ENCODE measurements around the gene SEPTIN5.

SEPTIN5 gene

GRCh38 chr22:19707347-19708290 is 6.7 kb upstream of the SEPTIN5 start:
- no peaks in the 10 kb centered on the region for H3K27me3 ChIP-seq (ENCODE audit: insufficient read depth, low read depth, severe bottlenecking)

GRCh38 chr22:19708321-19709011 is 5.8 kb upstream of the SEPTIN5 start:
- H3K4me3 ChIP-seq (ENCODE audit: low read depth, low read length), result no peak overlapping the region
- H3K27me3 ChIP-seq (ENCODE audit: insufficient read depth, low read depth, severe bottlenecking), result no peaks in the 10 kb centered on the region
- no peak for TF ChIP-seq CTCF (IDR thresholded peaks at IDR 0.05; ENCODE audit: low read depth, low read length)
- no peak overlapping the region for H3K27ac ChIP-seq
- no peaks in the 10 kb centered on the region for H3K9me3 ChIP-seq (ENCODE audit: severe bottlenecking)
- no peak for DNase-seq
- no peaks in the 10 kb centered on the region for H3K36me3 ChIP-seq

More at GRCh38 chr22:19707347-19708290, 6.7 kb upstream of the SEPTIN5 start:
- Histone ChIP-seq H3K27ac (no peak overlapping the region), H3K9me3 (ENCODE audit: severe bottlenecking) (no peaks in the 10 kb centered on the region), H3K4me3 (ENCODE audit: low read depth, low read length) (no peak overlapping the region), H3K36me3 (no peaks in the 10 kb centered on the region)
- no peak for DNase-seq
- TF ChIP-seq CTCF (IDR thresholded peaks at IDR 0.05; ENCODE audit: low read depth, low read length), result no peak

- no peak for TF ChIP-seq CTCF (IDR thresholded peaks at IDR 0.05; ENCODE audit: low read depth, low read length)
Measured at GRCh38 chr22:19709063-19709769, 5.1 kb upstream of the SEPTIN5 start.

GRCh38 chr22:19710020-19710768 is 4.1 kb upstream of the SEPTIN5 start:
- Histone ChIP-seq H3K4me3 (ENCODE audit: low read depth, low read length) (no peak overlapping the region), H3K9me3 (ENCODE audit: severe bottlenecking) (no peaks in the 10 kb centered on the region), H3K36me3 (peaks cover 4% of the 10 kb centered on the region; the same call in 1 of the 2 replicates), H3K27ac (no peak overlapping the region), H3K27me3 (ENCODE audit: insufficient read depth, low read depth, severe bottlenecking) (no peaks in the 10 kb centered on the region)
- no peak for TF ChIP-seq CTCF (IDR thresholded peaks at IDR 0.05; ENCODE audit: low read depth, low read length)
- DNase-seq, result no peak

More at GRCh38 chr22:19709063-19709769, 5.1 kb upstream of the SEPTIN5 start:
- no peak overlapping the region for H3K27ac ChIP-seq
- H3K4me3 ChIP-seq (ENCODE audit: low read depth, low read length), result no peak overlapping the region
- no peaks in the 10 kb centered on the region for H3K27me3 ChIP-seq (ENCODE audit: insufficient read depth, low read depth, severe bottlenecking)
- no peak for DNase-seq
- H3K36me3 ChIP-seq, result no peaks in the 10 kb centered on the region
- H3K9me3 ChIP-seq (ENCODE audit: severe bottlenecking), result no peaks in the 10 kb centered on the region

- no peak for TF ChIP-seq CTCF (IDR thresholded peaks at IDR 0.05; ENCODE audit: low read depth, low read length)
- DNase-seq, result no peak
- no peak overlapping the region for H3K4me3 ChIP-seq (ENCODE audit: low read depth, low read length)
- no peaks in the 10 kb centered on the region for H3K27me3 ChIP-seq (ENCODE audit: insufficient read depth, low read depth, severe bottlenecking)
- H3K27ac ChIP-seq, result no peak overlapping the region
- H3K9me3 ChIP-seq (ENCODE audit: severe bottlenecking), result no peaks in the 10 kb centered on the region
- peaks cover 4% of the 10 kb centered on the region; the same call in 1 of the 2 replicates for H3K36me3 ChIP-seq
Measured at GRCh38 chr22:19710769-19711106, 3.6 kb upstream of the SEPTIN5 start.
